Right kidney (tissue), 1 donor: ENCODE results near the gene SH3BP2.

Experiments used
- DNase-seq: peaks from one replicate; pipeline ENCODE4 v3.0.0-alpha.2; 2016

The SH3BP2 gene

GRCh38 chr4:2856266-2856665 lies 63.4 kb downstream of the SH3BP2 start:
- no peak for DNase-seq

DNA sequence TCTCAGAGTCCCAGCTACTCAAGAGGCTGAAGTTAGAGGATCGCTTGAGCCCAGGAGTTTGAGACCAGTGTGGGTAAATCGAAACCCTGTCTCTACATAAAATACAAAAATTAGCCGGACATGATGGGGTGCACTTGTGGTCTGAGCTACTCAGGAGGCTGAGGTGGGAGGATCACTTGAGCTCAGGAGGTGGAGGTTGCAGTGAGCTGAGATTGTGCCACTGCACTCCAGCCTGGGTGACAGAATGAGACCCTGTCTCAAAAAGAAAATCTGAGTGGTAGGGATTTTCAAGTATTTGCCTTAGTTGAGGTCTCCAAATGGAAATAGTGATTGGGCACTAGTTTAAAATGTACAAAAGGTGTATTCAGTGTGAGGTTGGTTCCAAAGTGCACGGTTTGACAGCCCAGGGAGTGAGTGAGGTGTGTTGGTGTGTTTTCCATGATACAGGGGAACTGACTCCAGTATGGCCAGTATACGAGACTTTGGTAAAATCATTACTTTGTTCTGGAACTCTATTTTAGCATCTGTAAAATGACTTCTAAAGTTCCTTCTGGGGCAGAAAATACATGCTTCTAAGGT lies 64.6 kb downstream of the SH3BP2 start:
- DNase-seq, result no peak

GRCh38 chr4:2858451-2859217 lies 65.7 kb downstream of the SH3BP2 start:
- no peak for DNase-seq

DNA sequence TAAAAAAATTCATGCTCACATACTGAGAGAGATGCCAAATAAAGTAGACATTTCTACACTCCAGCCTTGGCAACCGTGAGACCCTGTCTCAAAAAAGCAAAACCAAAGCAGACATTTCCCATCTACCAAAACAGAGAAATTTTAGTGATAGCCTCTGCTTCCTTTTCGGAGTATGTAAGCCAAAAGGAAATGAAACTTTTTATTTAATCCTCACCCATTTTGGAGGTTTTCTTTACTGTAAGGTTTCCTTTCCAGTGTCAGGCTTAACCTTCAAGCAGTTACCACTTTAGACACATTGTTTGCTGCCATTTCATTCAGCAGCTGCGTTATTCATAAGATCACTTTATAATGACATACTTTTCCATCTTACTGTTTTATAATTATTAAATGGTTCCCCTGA lies 66.6 kb downstream of the SH3BP2 start:
- DNase-seq, result no peak

DNA sequence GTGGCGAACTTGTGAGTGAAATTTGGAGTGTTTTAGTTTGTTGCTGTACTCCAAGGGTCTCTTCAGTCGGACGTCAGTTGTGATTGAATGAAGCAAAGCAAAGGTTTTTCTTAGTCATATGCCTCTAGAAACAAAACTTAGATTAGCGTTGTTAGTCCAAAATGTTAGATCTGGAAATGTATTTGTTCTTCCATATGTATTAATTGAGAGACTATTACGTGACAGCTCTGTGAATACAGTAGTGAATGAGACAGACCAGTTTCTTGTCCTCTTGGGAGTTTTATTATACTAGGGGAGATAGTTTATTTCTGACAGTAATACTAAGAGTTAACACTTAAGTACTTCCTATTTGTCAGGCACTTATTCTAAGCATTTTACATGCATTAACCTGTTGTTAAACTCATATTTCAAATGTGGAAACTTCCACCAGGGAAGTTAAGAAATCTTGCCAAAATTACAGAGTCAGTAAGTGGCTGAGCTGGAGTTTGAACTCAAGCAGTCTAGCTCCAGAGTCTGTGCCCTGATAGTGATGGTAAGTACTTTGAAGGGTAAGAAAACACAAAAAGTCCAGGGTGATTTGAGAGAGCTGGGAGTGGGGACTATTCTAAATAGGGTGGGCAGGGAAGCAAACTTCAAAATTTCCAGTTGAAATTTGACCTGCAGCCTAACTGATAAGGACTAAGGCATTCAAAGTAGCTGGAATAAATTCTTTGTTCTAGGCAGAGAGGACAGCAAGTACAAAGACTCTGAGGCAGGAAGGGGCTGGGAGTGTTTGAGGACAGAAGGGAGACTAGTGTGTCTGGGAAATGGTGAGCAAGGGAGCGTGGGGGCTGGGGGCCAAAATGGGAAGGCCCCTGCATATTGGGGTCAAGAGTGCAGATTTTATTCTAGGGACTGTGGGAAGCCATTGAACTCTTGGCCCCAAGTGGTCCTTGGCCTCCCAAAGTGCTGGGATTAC lies 67.8 kb downstream of the SH3BP2 start:
- DNase-seq, result no peak

DNA sequence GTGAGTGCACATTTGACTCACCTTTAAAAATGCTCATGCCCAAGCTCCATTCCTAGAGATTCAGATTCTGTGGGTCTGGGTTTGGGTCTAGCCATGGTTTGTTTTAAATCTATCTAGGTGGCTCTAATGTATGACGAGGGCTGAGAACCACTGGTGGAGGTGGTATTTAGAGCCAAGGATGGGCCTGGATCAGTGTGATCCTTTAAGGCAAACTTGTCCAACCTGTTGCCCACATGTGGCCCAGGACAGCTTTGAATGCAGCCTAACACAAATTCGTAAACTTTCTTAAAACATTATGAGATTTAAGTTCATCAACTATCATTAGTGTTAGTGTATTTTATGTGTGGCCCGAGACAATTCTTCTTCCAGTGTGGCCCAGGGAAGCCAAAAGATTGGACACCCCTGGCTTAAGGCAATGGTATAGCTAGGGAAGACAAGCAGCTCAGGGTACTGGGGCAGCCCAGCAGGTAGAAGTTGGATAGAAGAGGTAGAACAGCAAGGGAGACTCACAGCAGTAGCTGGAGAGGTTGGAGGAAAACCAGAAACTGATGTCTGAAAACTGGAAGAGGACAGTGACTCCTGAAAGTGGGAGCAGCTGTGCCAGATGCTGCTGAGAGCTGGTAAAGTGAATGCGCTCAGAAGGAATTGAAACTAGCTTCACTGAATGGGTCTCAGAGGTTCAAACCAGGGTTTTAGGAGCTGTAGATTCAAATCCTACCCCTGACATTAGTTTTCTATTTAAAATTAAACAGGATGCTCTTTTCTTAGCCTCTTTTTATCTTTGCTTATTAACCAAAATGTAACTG lies 68.9 kb downstream of the SH3BP2 start:
- DNase-seq, result no peak

DNA sequence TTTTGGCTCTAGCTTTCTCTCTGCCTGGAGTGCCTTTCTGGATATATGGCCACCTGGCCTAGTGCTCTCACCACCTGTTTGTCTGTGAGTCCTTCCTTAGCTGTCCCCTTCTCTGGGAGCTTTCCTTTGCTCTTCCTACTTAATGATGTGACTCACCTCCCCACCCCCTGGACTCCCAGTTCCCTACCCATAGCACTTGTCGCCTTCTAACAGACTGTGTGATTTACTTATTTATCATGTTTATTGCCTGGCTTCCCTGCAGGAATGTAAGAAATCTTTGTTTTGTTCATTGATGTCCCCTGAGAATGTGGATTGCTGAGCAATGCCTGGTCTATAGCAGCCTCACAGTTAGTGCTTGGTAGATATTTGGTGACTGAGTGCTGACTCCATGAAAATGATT lies 69.6 kb downstream of the SH3BP2 start:
- no peak for DNase-seq

DNA sequence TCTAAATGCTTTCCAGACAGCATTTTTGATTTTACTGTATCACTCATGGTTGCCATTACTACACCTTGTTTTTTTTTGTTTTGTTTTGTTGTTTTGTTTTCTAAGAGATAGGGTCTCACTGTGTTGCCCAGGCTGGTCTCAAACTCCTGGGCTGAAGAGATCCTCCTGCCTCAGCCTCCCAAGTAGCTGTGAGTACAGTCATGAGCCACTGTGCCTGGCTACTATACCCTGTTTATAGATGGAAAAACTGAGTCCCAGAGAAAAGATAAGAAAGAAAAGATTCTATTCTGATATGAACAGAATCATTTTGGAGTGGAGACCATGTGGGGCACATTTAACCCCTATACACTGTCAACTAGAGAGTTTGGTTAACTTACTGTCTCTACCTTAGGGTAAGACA lies 70.8 kb downstream of the SH3BP2 start:
- DNase-seq, result no peak

GRCh38 chr4:2865196-2865780 lies 72.4 kb downstream of the SH3BP2 start:
- no peak for DNase-seq

- DNase-seq, result no peak
These were observed 73.4 kb downstream of the SH3BP2 start for GRCh38 chr4:2866160-2866861.

DNA sequence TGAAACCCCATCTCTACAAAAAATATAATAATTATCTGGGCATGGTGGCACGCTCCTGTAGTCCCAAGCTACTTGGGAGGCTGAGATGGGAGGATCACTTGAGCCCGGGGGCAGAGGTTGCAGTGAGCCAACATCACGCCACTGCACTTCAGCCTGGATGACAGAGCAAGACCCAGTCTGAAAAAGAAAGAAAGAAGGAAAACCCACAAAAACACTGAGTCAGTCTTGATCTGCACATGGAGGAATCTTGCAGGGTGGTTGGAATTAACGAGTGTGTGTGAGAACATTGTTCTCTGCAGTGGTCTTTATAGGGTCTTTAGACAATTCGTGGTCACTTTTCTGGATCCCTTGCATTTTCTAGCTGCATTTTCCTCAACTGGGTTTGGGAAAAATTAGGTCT lies 74.0 kb downstream of the SH3BP2 start:
- DNase-seq, result no peak

DNA sequence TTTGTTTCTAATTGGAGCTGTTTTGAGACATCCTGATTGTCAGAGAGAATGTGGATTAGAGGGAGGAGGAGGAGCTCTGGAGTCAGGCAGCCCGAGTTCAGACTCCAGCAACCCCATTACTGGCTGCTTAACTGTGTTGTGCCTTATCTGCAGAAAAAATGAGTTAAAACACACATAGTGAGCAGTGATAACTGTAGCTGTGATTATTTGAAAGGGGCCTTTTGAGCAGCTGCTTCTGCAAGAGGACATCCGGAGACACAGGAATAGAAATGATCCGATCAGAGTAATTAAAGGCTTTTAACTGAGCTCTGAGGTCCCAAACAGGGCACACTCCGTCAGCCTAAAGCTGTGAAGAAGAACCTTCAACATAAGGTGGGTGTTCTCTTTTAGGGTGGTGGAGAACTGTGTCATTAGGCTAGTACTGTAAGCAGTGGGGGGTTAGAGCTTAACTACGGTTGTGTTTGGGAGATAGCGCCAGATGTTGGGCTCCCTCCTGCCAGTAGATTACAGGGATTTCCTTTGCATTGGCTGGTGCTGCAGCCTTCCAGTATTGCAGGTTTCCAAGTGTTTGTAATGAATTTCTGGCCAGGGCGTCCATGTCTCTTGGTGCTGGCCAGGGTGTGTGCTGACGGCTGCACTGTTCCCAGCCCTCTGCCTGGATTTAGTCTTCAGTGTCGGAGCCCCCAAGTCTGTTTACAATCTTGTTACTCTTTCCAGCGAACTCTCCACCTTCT lies 75.0 kb downstream of the SH3BP2 start:
- DNase-seq, result no peak

DNA sequence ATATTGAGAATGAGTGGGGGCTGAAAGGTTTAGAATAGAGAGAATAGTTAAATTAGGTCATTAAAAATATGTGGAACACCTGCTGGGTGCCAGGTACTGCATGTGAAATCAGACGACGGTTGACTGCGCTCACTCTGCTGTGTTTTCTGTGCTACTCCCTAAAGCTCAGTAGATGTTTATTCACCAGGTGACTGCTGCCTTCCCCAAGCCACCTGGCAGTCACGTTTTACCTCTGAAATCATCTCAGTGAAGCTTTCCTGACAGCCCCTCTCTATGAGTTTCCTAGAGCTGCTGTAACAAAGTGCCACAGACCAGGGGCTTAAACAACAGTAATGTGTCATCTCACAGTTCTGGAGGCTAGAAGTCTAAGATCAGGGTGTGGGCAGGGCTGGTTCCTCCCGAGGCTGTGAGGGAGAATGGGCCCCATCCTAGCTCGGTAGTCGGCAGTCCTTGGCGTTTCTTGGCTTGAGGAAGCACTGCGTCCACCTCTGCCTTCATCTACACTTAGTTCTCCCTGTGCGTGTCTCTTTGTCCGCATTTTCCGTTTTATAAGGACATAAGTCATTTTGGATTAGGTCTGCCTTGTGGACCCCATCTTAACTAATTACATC lies 76.1 kb downstream of the SH3BP2 start:
- DNase-seq, result no peak

GRCh38 chr4:2869659-2870058 lies 76.8 kb downstream of the SH3BP2 start:
- no peak for DNase-seq

DNA sequence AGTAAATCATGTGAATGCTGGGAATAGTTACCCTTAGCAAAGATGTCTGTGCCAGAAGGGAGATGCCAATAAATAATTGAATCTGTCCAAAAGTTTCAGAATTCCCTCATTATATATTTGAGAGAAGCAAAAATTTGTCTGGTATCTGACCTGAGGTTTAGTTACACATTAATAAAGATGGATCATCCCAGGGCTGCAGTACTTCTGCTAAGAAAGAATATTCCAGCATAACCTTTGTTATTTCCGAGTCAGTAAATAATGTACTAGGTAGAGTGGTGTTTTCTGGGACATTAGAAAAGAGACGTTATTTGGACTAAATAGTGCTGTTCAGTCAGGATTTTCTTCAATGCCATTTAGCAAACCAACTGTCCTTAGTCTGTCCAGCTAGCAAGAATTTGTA lies 77.2 kb downstream of the SH3BP2 start:
- no peak for DNase-seq

GRCh38 chr4:2871466-2871865 lies 78.6 kb downstream of the SH3BP2 start:
- no peak for DNase-seq

DNA sequence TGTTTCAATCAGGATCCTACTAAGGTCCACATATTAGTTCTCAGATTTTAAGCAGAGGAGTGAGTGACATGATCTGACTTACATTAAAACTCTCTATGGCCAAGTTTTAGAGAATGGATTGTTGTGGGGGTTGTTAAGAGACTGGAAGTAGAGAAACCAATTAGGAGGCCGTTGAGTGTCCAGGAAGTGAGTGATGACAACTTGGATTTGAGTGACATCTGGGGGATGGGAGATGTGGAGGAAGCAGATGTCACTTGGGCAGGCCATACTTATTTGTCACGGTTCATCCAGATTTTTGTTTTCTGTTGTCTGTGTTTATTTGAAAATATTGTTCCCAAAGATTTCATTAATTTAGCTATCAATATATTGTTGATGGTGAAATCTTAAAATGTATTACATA lies 79.0 kb downstream of the SH3BP2 start:
- no peak for DNase-seq

DNA sequence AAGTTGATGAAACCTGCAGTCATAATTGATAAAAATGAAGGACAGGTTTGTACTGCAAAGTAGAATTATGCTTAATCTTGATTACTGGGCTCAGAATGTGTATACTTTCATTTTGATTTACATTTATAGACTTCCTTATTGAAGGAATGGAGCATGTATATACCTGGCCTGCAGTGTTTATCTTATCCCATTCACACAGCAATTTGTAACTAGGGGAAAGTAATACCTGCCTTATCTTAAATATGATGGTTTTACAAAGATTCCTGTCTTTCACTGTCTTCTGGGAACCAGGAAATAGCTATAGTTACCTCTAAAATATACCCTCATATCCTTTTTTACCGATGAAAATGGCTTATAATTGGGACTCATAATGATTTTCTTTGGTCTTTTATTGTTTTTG lies 80.4 kb downstream of the SH3BP2 start:
- no peak for DNase-seq

- DNase-seq, result no peak
These were observed 82.0 kb downstream of the SH3BP2 start for GRCh38 chr4:2874861-2875260.

DNA sequence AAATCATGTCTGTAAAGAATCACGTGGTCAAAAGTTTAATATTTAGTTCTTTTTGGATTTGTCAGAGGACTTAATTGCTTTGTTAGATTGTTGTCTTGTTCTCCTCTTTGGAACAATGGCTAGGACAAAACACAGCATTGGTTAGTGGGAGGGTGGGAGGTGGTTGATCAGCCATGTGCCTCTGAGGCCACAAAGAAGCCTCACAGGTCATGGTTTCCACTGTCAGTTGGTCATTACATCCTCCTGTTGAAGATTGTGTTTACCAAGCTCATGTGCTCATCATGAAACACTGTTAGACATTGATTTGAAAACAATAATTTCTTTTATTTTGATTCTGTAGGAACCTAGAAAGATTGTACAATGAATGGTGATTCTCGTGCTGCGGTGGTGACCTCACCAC lies 82.7 kb downstream of the SH3BP2 start:
- no peak for DNase-seq
